PC-3 (cell line): ENCODE data around the gene PTPRN. TPM values are rescaled to one million over a fixed set of nuclear protein-coding genes. Genes with fewer than 3 reads are reported as not detected.

ENCODE experiments used
- ATAC-seq: fragments of 200-7000 bp; cut with Tn5 transposase; 2 replicates; pipeline ENCODE4 v1.9.1; 2020; ENCODE audit warnings: mild to moderate bottlenecking, moderate library complexity
- BruUV-seq: library from RNA; stranded (reverse); fragments of 400-500 nt; replicated peaks from 2 replicates; lab custom pipeline; 2021; lab: Mats Ljungman, UMichigan
- CTCF ChIA-PET: fragments of 300-600 bp; sonication (Branson Sonifier 250); formaldehyde crosslinking; loops from one replicate; lab custom pipeline; 2022; ENCODE audit warnings: antibody characterized with exemption; lab: Charles Lee
- POLR2A ChIA-PET: fragments of 300-600 bp; sonication (Branson Sonifier 250); formaldehyde crosslinking; loops from one replicate; lab custom pipeline; 2022; ENCODE audit warnings: antibody characterized with exemption; ENCODE audit not compliant: unreplicated experiment; lab: Charles Lee
- DNase-seq: peaks from one replicate; pipeline ENCODE4 v3.0.0-alpha.2; 2015
- H2AFZ ChIP-seq: fragments of 300-600 bp; sonication (generic); 2 replicates; pipeline ENCODE4 v1.6.0; 2016; ENCODE audit warnings: antibody characterized with exemption, low read length
- H3F3A ChIP-seq: fragments of 300-600 bp; sonication (generic); one replicate; pipeline ENCODE4 v1.6.0; 2017; ENCODE audit warnings: antibody characterized with exemption, low read length, control low read depth, mild to moderate bottlenecking; ENCODE audit not compliant: unreplicated experiment
- H3K27ac ChIP-seq: fragments of 300-600 bp; sonication (generic); 2 replicates; pipeline ENCODE4 v1.5.1; 2016; ENCODE audit warnings: mild to moderate bottlenecking, low read length
- H3K27me3 ChIP-seq: fragments of 300-600 bp; sonication (generic); 2 replicates; pipeline ENCODE4 v1.6.1; 2016; ENCODE audit warnings: low read length, mixed read lengths
- H3K36me3 ChIP-seq: fragments of 300-600 bp; sonication (generic); 2 replicates; pipeline ENCODE4 v1.6.1; 2016; ENCODE audit warnings: low read depth, mixed run types, low read length, mixed read lengths
- H3K4me1 ChIP-seq: fragments of 300-600 bp; sonication (generic); 2 replicates; pipeline ENCODE4 v1.5.1; 2016; ENCODE audit warnings: low read length; ENCODE audit not compliant: insufficient read depth
- H3K4me2 ChIP-seq: fragments of 300-600 bp; sonication (generic); 2 replicates; pipeline ENCODE4 v1.6.0; 2016; ENCODE audit warnings: low read length
- H3K4me3 ChIP-seq: fragments of 300-600 bp; sonication (generic); 2 replicates; pipeline ENCODE4 v1.5.1; 2016; ENCODE audit warnings: mild to moderate bottlenecking, low read length, mixed read lengths
- H3K79me2 ChIP-seq: fragments of 300-600 bp; sonication (generic); 2 replicates; pipeline ENCODE4 v1.6.1; 2017; ENCODE audit warnings: low read length, mixed read lengths
- H3K9ac ChIP-seq: fragments of 300-600 bp; sonication (generic); 2 replicates; pipeline ENCODE4 v1.6.0; 2016; ENCODE audit warnings: mild to moderate bottlenecking, low read length
- H3K9me2 ChIP-seq: fragments of 300-600 bp; sonication (generic); replicated peaks from 2 replicates; pipeline ENCODE4 v1.6.1; 2016; ENCODE audit warnings: mixed run types, low read length, mixed read lengths
- H3K9me3 ChIP-seq: fragments of 300-600 bp; sonication (generic); 2 replicates; pipeline ENCODE4 v1.6.1; 2016; ENCODE audit warnings: low read length, mixed read lengths
- H4K20me1 ChIP-seq: fragments of 300-600 bp; sonication (generic); 2 replicates; pipeline ENCODE4 v1.6.1; 2016; ENCODE audit warnings: low read length, mixed read lengths
- EZH2 ChIP-seq: fragments of 300-600 bp; sonication (generic); IDR thresholded peaks from one replicate; pipeline ENCODE4 v1.6.1; 2017; ENCODE audit warnings: antibody characterized with exemption, mild to moderate bottlenecking, low read length; ENCODE audit not compliant: unreplicated experiment
- EZH2phosphoT487 ChIP-seq: fragments of 300-600 bp; sonication (generic); IDR thresholded peaks from 2 replicates; pipeline ENCODE4 v1.6.1; 2018; ENCODE audit warnings: mild to moderate bottlenecking, antibody characterized with exemption, low read length, borderline replicate concordance
- intact Hi-C: fragments of 100-400 bp; cut with micrococcal nuclease; formaldehyde crosslinking; loops from 2 replicates; pipeline ENCODE4 v1.9.0; 2023
- total RNA-seq: library from RNA; depleted of rRNA; stranded (reverse); fragments of >200 nt; gene quantifications from 2 replicates; pipeline ENCODE4 v1.2.3, GENCODE V29; 2014
- TF ChIP-seq, protein P1 (sequence below): fragments of 300-600 bp; sonication (generic); conservative IDR thresholded peaks from 2 replicates; pipeline ENCODE4 v1.5.1; 2017; ENCODE audit warnings: antibody characterized with exemption, low read depth, mild to moderate bottlenecking, low read length

The PTPRN gene
- total RNA-seq, 1 experiment from 2014 or later, result 0.07 TPM

DNA sequence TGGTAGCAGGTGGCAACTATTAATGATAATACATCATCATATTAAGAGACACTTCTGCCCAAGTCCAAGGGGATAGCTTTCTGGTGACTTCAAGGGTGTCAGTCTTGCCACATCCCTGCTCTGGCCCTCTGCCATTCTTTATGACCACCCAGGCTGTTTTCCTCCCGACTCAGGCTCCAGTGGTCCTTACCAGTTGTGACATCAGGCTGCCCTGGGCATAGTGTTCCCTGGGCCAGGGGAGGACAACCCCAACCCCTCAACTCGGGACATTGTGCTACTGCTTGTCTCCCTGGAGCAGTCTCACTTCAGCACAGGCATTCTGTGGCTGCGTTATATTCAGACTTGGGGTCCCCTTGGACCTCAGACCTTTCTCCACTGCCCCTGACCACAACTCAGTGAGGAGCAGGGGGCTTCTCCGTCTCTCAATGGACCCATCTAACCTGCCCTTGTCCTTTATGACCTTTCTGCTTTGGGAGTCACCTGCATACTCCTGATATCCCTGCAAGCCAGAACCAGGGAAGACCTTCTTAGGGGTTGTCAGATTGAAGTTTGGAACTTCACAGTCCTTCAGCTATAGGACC lies 17.2 kb downstream of the PTPRN start:
- intact Hi-C loops, result no loop called here
- Histone ChIP-seq H3K4me3 (no peak overlapping the region), H3F3A (no peaks in the 10 kb centered on the region), H3K4me1 (peaks cover 23% of the 10 kb centered on the region), H2AFZ (no peak overlapping the region), H3K79me2 (no peaks in the 10 kb centered on the region), H3K9me2 (no peaks in the 10 kb centered on the region), H3K36me3 (no peaks in the 10 kb centered on the region), H4K20me1 (no peaks in the 10 kb centered on the region), H3K9me3 (no peaks in the 10 kb centered on the region), H3K9ac (no peak overlapping the region), H3K4me2 (no peak overlapping the region), H3K27ac (no peak overlapping the region), H3K27me3 (no peaks in the 10 kb centered on the region)
- no peak for DNase-seq
- CTCF ChIA-PET, result no interaction called here
- no peak for ATAC-seq
- no TSS peak for BruUV-seq
- TF ChIP-seq, protein P1, sequence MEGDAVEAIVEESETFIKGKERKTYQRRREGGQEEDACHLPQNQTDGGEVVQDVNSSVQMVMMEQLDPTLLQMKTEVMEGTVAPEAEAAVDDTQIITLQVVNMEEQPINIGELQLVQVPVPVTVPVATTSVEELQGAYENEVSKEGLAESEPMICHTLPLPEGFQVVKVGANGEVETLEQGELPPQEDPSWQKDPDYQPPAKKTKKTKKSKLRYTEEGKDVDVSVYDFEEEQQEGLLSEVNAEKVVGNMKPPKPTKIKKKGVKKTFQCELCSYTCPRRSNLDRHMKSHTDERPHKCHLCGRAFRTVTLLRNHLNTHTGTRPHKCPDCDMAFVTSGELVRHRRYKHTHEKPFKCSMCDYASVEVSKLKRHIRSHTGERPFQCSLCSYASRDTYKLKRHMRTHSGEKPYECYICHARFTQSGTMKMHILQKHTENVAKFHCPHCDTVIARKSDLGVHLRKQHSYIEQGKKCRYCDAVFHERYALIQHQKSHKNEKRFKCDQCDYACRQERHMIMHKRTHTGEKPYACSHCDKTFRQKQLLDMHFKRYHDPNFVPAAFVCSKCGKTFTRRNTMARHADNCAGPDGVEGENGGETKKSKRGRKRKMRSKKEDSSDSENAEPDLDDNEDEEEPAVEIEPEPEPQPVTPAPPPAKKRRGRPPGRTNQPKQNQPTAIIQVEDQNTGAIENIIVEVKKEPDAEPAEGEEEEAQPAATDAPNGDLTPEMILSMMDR, result no peak
- TF ChIP-seq EZH2 (no peak), EZH2phosphoT487 (no peak)
- POLR2A ChIA-PET, result no interaction called here

DNA sequence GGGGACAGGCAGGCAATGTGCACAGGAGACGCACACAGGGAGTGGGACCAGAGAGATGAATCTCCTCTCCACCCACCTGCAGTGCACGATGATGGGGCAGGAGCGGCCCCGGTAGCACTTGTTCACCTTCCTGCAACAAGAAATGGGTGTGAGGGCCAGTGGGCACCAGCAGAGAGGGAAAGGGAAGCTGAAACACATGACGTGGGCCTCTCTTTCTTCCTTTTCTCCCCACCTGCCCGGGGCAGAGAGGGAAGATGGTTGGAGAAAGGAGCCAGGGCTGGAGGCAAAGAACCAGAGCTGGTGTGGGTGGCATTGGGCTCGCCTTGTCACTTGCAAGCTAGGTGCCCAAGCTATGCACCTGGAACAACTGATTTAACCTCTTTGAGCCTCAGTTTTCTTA lies 17.8 kb downstream of the PTPRN start:
- TF ChIP-seq EZH2phosphoT487, result no peak
- TF ChIP-seq, protein P1, result no peak
- TF ChIP-seq EZH2, result no peak
- ChIA-PET CTCF (no interaction called here), POLR2A (no interaction called here)
- intact Hi-C loops, result no loop called here
- Histone ChIP-seq H3K79me2 (no peaks in the 10 kb centered on the region), H3K27ac (no peak overlapping the region), H3K9me2 (no peaks in the 10 kb centered on the region), H3K4me3 (no peak overlapping the region), H3K4me2 (no peak overlapping the region), H3K27me3 (no peaks in the 10 kb centered on the region), H3F3A (no peaks in the 10 kb centered on the region), H2AFZ (no peak overlapping the region), H4K20me1 (no peaks in the 10 kb centered on the region), H3K36me3 (no peaks in the 10 kb centered on the region), H3K9ac (no peak overlapping the region), H3K4me1 (peaks cover 23% of the 10 kb centered on the region), H3K9me3 (no peaks in the 10 kb centered on the region)
- DNase-seq (no peak), ATAC-seq (no peak)
- no TSS peak for BruUV-seq

DNA sequence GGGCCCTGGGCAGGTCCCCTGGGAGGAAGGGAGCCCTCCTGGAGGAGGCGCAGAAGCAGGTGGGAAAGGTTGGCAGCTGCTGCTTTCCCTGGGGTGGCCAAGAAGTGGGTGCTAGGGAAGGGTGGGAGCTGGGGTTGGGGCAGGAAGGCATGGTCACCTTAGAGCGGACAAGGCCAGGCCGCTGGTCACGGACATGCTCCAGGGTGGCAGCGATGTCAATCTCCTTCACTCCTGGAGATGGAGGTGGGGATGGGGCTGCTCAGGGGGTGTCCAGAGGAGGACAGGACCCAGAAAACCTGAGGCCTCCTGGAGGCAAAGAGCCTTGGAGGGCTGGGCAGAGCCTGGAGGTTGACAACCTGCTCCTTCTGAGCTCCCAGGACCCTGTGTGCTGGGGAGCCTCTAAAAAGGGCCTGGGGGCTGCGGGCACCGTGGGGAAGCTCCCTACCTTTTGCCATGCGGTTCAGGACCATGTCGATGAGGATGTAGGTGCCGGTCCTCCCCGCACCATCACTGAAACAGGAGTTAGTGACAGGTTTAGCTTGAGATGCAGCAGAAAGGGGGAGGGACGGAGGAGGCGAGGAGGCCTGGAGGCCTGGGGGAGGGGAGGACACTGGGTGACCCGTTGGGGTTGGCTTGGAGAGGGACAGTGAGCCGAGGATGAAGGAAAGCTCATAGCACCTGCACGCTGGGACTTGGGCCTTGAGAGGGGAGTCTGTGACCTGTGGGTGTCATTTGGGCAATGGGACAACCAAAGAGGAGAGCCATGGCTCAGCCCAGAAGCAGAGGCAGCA lies 18.6 kb downstream of the PTPRN start:
- no peak for TF ChIP-seq EZH2
- no peak for TF ChIP-seq EZH2phosphoT487
- TF ChIP-seq, protein P1, result no peak
- no peak for ATAC-seq
- H3K27ac ChIP-seq, result no peak overlapping the region
- no peaks in the 10 kb centered on the region for H3K9me2 ChIP-seq
- H2AFZ ChIP-seq, result no peak overlapping the region
- H3K79me2 ChIP-seq, result no peaks in the 10 kb centered on the region
- POLR2A ChIA-PET, result no interaction called here
- H3K4me2 ChIP-seq, result no peak overlapping the region
- no peak overlapping the region for H3K9ac ChIP-seq
- no peak for DNase-seq
- no TSS peak for BruUV-seq
- no peak overlapping the region for H3K4me3 ChIP-seq
- H3F3A ChIP-seq, result no peaks in the 10 kb centered on the region
- H3K9me3 ChIP-seq, result no peaks in the 10 kb centered on the region
- H3K4me1 ChIP-seq, result peaks cover 23% of the 10 kb centered on the region
- H4K20me1 ChIP-seq, result no peaks in the 10 kb centered on the region
- CTCF ChIA-PET, result no interaction called here
- no peaks in the 10 kb centered on the region for H3K36me3 ChIP-seq
- H3K27me3 ChIP-seq, result no peaks in the 10 kb centered on the region
- intact Hi-C loops, result no loop called here
